DMS114 treated with DMSO at 0.1 percent for 48 hours (cell line): ENCODE data around the gene SGMS2.

Experiments used
- DNase-seq: peaks from one replicate; lab custom pipeline; 2025; ENCODE audit not compliant: unreplicated experiment; lab: John Stamatoyannopoulos, UW

SGMS2 gene

GRCh38 chr4:107824350-107825071 is at the start of gene SGMS2:
Gene SGMS2, plus strand, starts transcription at chr4:107824932. Its CDS starts 70,622 bp downstream, at chr4:107895554.
- DNase-seq: peak; percentile 8

DNA sequence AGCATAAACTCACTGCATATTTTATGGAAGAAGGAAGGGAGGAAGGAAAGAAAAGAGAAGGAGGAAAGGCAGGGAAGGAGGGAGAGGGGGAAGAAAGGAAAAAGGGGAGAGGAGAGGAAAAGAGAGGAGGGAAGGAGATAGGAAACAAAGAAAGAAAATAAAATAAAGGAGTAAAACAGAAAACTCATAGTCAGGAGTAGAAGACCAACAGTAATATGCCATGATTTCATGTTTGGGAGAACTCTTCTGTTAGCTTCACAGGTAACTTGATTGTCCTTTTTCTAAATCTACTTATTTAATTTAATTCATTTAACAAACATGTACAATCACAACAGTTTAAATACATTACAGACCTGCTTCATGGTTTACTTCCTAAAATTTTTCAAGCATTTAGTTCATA is 46.8 kb upstream of the SGMS2 start:
- DNase-seq: no peak

DNA sequence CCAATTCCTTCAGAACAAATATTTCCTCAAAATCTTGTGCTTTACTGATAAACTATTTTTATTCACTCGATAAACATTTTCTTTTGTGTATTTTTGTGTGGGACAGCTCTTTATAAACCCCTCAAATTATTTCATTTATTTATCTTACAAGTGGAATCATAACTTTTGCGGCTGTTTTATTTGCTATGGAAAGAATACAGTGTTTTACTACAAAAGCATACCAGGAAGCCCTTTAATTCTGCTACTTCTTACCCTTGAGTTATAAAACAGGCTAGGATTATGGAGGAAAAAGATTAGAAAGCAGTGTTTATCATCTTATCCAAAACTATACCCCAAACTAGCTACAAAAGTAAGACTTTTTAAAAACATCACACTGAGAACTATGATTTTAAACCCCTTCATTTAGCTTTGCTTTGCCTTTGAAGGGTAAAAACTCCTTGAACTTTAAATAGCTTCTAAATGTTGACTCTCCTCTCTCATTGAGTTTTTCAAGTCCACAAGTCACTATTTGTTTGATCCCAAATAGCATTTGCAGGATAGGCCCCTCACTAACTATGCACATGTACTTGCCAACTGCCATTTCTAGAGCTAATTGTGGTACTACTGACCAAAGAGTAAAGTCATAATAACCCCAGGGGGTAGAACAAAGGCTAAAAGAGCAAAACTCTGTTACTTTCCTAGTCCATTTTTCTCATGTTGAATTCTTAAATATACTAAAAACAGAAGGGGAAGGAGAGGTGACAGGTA is 45.8 kb upstream of the SGMS2 start:
- DNase-seq: no peak

- DNase-seq: no peak
Observed at GRCh38 chr4:107780665-107781064, 44.1 kb upstream of the SGMS2 start.

GRCh38 chr4:107791902-107792301 is 32.8 kb upstream of the SGMS2 start:
- no peak for DNase-seq

GRCh38 chr4:107792711-107793110 is 32.0 kb upstream of the SGMS2 start:
- DNase-seq: no peak

GRCh38 chr4:107793996-107794395 is 30.7 kb upstream of the SGMS2 start:
- no peak for DNase-seq

DNA sequence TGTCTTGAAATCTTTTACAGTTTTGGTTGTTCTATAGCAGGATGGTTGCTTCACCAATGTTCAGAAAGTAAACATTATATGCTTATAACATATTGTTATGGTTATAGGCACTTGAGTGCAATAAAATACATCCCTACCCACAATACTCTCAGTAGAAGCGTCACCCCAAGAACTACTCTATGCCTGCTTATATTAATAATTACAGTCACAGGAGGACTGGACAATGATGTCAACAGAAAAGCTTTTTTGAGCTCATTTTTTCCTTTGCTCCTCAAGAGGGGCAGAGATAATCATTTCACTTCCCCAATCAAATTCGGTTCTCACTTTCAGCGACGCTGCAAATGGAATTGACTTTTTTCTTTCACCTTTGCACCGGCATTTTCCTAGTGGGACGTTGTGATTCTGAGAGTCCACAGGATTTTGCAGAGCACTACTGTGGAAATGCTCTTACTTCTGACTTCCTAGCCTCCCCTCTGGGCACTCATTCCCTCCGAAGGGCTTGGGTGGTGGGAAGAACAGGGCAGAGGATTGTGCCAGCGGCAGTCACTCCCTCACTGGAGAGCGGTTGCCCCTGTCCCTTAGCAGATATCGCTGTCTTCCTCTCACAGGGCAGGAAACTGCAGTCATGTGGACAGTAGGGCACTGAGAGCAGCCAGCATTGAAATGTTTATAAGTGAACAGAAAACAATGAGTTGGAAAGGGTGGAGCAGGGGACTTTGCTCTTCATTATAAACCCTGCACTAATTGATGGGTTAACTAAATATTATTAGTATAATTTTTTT is 24.9 kb upstream of the SGMS2 start:
- DNase-seq: no peak

GRCh38 chr4:107800706-107801105 is 24.0 kb upstream of the SGMS2 start:
- no peak for DNase-seq

DNA sequence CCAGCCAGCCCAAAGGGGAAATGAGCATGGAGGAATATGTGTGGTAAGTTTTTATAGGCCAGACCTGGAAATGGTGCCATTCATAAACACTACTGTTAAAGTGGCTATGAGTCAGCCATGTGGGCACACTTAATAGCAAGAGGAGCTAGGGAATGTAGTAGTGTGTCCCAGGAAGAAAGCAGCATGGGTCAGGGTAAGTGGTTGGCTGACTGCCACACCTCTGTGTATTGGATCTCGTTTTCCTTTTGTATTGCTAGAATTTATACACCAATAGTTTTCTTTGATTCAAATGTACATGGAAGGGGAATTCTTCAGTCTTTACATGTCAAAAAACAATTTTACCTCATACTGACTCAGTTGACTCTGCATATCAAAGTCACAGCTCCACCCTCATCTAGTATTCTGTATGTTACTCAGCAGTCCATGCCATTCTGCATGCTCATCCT is 22.9 kb upstream of the SGMS2 start:
- no peak for DNase-seq

GRCh38 chr4:107804956-107805355 is 19.8 kb upstream of the SGMS2 start:
- no peak for DNase-seq

GRCh38 chr4:107806196-107806595 is 18.5 kb upstream of the SGMS2 start:
- DNase-seq: no peak

DNA sequence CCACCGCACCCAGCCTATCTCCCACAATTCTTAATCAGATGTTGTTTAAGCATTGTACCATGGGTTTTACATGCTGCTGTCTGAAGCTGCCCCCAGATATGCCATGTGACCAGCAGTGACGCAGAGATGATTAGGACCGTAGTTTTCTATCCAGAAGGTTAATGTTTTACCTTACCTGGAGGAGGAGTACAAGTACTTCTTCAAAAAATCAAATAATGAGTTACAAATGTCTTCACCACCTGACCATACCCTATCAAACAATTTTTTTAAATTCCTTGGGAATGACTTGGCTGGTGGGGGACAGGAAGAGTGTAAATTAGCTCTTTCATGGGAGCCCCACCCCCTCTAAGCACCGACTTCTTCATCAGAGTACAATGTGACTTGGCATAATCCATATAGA is 16.2 kb upstream of the SGMS2 start:
- DNase-seq: no peak

DNA sequence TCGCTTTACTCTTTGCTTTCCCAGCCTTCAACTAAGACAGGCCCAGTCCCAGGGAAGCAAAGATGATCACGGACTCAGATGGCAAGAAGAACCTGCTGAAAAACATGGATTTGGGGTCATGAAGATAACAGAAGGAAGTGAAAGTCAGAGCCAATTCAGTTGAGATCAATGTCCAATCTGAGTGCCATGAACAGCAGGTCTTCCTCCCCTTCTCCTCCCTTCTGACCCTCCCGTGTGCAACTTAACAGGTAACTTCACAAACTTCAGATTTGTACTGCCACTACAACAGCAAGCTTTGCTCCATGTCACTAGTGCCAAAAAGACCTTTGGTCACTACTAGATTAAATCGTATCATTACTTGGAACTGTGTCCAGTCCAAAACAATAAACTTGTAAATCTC is 15.5 kb upstream of the SGMS2 start:
- DNase-seq: no peak

DNA sequence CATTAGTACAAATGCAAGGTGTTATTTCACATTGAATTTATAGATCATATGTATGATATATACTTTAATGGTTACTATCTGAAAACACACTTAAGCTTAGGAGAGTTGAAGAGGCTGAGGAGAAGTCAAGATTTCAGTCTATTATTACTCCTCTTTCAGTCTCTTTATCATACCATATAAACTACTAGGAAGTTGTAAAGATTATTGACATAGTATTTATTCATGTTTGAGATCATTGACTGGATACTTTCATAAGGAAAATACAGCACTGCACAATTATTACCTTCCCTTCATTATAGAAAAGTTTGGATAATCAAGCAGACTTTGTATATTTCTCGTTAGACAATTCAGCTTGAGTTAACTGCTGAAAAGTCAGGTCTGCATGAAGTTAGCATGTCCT is 10.0 kb upstream of the SGMS2 start:
- DNase-seq: no peak

GRCh38 chr4:107815158-107815557 is 9.6 kb upstream of the SGMS2 start:
- DNase-seq: no peak

DNA sequence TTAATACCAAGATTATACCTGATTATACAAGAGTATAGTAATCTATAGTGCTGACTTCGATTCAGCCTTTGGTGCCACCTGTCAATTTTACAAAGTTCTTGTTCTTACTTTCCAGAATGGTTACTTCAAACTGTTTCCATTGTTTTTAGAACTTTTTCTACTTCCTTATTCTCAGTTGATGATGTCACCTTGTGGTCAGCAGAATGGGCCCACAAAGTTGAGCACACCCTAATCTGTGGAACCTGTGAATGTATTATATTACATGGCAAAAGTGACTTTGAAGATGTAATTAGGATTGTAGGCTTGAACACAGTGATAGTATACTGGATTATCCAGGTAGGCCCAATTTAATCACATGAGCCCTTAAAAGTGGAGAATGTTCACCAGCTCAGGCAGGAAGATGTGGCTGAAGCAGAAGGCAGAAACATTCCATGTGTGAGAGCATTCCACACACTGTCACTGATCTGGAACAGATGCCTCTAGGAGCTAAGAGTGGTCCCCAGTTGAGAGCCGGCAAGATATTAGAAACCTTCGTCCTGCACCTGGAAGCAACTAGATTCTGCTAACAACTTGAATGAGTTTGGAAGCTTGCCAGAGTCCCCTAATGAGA is 6.3 kb upstream of the SGMS2 start:
- DNase-seq: no peak

- no peak for DNase-seq
Observed at GRCh38 chr4:107823870-107824349, 822 bp upstream of the SGMS2 start.

GRCh38 chr4:107825072-107825824 is 516 bp downstream of the SGMS2 start:
- DNase-seq: no peak

- DNase-seq: no peak
Observed at GRCh38 chr4:107826421-107826980, 1.8 kb downstream of the SGMS2 start.
